ENCODE measurements around the gene MTA3.
"Not testable (repeated sequence)": the region's sequence is repeated elsewhere in the genome, so short reads cannot be mapped to it uniquely, and the experiment has no call there.

Gene MTA3

GRCh38 chr2:42588121-42588520 lies 19.7 kb downstream of the MTA3 start:
- TF ChIP-seq, protein P1, sequence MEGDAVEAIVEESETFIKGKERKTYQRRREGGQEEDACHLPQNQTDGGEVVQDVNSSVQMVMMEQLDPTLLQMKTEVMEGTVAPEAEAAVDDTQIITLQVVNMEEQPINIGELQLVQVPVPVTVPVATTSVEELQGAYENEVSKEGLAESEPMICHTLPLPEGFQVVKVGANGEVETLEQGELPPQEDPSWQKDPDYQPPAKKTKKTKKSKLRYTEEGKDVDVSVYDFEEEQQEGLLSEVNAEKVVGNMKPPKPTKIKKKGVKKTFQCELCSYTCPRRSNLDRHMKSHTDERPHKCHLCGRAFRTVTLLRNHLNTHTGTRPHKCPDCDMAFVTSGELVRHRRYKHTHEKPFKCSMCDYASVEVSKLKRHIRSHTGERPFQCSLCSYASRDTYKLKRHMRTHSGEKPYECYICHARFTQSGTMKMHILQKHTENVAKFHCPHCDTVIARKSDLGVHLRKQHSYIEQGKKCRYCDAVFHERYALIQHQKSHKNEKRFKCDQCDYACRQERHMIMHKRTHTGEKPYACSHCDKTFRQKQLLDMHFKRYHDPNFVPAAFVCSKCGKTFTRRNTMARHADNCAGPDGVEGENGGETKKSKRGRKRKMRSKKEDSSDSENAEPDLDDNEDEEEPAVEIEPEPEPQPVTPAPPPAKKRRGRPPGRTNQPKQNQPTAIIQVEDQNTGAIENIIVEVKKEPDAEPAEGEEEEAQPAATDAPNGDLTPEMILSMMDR (conservative IDR thresholded peaks at IDR 0.05; ENCODE audit: low read depth, low read length) = no peak
- DNase-seq (ENCODE audit: low read depth) = no peak
- no peak overlapping the region for H3K4me3 ChIP-seq (ENCODE audit: low read depth, low read length)

DNA sequence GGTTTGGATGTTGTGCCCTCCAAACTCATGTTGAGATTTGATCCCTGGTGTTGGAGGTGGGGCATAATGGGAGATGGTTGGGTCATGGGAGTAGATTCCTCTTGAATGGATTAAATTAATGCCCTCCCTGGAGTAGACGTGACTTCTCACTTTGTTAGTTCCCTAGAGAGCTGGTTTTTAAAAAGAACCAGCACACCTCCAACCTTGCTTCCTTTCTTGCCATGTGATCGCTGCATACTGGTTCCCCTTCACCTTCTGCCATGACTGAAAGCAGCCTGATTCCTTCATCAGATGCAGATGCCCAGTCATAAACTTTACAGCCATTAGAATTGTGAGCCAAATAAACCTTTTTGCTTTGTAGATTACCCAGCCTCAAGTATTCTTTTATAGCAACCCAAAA lies 21.7 kb downstream of the MTA3 start:
- H3K4me3 ChIP-seq (ENCODE audit: low read depth, low read length) = no peak overlapping the region
- DNase-seq (ENCODE audit: low read depth) = no peak

DNA sequence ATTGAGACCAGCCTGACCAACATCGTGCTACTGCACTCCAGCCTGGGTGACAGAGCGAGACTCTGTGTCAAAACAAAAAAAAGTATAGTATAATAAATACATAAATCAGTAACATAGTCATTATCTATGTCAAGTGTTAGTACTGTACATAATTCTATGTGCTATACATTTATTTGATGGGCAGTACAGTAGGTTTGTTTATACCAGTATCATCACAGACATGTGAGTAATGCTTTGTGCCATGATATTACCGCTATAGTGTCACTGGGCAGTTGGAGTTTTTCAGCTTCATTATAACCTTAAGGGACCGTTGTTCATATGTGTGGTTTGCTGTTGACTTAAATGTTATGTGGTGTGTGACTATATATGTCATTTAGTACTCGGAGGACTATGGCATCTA lies 24.9 kb downstream of the MTA3 start:
- no peak for DNase-seq (ENCODE audit: low read depth)
- TF ChIP-seq, protein P1 (conservative IDR thresholded peaks at IDR 0.05; ENCODE audit: low read depth, low read length) = no peak
- H3K4me3 ChIP-seq (ENCODE audit: low read depth, low read length) = no peak overlapping the region

More for the DNA sequence above, 21.7 kb downstream of the MTA3 start:
- TF ChIP-seq, protein P1 (conservative IDR thresholded peaks at IDR 0.05; ENCODE audit: low read depth, low read length) = no peak

DNA sequence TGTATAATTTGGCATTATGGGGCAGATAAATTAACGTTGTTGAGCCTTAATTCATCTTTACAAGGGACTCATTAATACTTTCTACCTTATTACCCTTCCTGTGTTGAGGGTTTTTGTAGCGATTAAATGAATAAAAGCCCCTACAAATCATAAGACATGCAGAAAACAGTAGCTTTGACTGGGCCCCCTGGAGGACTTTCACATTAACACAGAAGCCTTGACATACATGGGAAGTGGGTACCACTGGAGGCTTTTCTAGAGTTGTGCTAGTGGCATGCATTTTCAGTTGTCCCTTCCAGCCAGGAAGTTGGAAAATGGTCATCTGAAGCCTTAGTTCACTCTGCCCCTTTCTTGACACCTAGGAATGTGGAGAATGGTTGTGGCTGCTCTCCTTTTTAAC lies 30.2 kb downstream of the MTA3 start:
- TF ChIP-seq, protein P1 (conservative IDR thresholded peaks at IDR 0.05; ENCODE audit: low read depth, low read length) = peak; percentile 29

DNA sequence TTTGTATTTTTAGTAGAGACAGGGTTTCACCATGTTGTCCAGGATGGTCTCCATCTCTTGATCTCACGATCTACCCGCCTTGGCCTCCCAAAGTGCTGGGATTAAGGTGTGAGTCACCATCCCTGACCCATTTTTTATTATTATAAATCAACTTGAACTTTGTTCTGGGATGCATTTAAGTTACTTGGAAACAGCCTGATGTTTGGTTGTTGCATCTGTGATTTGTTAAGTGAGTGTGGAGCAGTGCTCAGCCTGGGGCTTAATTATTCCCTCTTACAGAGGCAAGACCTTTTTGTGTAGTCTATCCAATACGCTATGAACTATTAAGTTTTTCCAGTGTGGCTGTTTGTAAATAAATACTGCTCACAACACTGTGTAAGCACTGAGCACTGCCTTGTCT lies 32.6 kb downstream of the MTA3 start:
- TF ChIP-seq, protein P1 (conservative IDR thresholded peaks at IDR 0.05; ENCODE audit: low read depth, low read length) = no peak
- no peak for DNase-seq (ENCODE audit: low read depth)
- H3K4me3 ChIP-seq (ENCODE audit: low read depth, low read length) = no peak overlapping the region

More for the DNA sequence above, 30.2 kb downstream of the MTA3 start:
- DNase-seq (ENCODE audit: low read depth) = peak; percentile 8
- H3K4me3 ChIP-seq (ENCODE audit: low read depth, low read length) = no peak overlapping the region

DNA sequence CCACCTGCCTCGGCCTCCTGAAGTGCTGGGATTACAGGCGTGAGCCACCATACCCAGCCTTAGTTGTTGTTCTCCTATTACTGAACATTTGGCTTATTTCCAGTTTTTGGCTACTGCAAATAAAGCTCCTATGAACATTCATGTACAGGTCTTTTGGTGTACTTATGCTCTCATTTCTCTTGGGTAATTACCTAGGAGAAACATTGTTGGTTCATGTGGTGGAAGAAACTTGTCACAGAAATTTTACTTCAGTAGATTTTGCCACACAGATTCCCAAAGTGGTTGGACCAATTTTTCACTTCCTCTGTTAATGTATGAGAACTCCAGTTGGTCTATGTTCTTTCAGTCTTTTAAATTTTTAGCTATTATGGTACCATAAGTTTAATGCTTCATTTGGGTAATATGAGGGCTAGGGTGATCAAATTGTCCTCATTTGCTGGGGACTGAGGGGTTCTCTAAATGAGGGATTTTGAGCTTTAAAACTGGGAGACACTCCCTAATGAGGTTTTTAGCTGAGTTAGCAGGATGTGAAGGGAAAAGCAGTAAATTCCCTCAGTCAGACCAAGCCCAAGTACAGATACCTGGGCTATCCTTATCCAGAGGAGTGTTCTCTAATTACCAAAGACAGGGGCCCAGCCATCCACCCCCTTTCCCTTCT lies 33.9 kb downstream of the MTA3 start:
- TF ChIP-seq, protein P1 (conservative IDR thresholded peaks at IDR 0.05; ENCODE audit: low read depth, low read length) = no peak
- no peak overlapping the region for H3K4me3 ChIP-seq (ENCODE audit: low read depth, low read length)
- DNase-seq (ENCODE audit: low read depth) = peak; percentile 23

DNA sequence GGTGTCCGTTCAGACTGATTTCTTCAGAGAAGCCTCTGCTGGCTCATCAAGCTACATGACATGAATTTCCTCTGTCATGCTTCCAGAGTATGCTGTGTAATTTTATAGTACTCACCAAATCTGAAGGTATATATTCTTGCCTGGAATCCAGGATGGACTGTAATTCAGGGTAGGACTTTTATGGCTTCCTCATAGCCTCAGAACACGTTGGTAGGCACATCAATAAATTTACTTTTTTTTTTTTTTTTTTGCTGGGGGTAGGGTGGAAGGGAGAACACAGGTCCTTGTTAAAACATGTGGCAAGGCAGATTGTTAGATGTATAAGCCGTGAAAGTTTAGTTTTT lies 34.4 kb downstream of the MTA3 start:
- no peak for DNase-seq (ENCODE audit: low read depth)
- no peak overlapping the region for H3K4me3 ChIP-seq (ENCODE audit: low read depth, low read length)
- TF ChIP-seq, protein P1 (conservative IDR thresholded peaks at IDR 0.05; ENCODE audit: low read depth, low read length) = no peak

- DNase-seq (ENCODE audit: low read depth); H3K4me3 ChIP-seq (ENCODE audit: low read depth, low read length): not testable (repeated sequence)
These were observed 36.0 kb downstream of the MTA3 start for GRCh38 chr2:42604341-42604867.

DNA sequence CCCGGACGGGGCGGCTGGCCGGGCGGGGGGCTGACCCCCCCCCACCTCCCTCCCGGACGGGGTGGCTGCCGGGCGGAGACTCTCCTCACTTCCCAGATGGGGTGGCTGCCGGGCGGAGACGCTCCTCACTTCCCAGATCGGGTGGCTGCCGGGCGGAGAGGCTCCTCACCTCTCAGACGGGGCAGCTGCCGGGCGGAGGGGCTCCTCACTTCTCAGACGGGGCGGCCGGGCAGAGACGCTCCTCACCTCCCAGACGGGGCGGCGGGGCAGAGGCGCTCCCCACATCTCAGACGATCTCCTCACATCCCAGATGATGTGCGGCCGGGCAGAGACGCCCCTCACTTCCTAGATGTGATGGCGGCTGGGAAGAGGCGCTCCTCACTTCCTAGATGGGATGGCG lies 37.7 kb downstream of the MTA3 start:
- H3K4me3 ChIP-seq (ENCODE audit: low read depth, low read length); DNase-seq (ENCODE audit: low read depth): not testable (repeated sequence)

All from choroid plexus epithelial cell (primary cell).